ENCODE data around the gene SOX6.

GRCh38 chr11:16195651-16196050, 160.7 kb downstream of the SOX6 start:
- TF ChIP-seq CTCF (IDR thresholded peaks at IDR 0.05) (no peak), POLR2A (IDR thresholded peaks at IDR 0.05) (no peak)

Measured in right lobe of liver (tissue), 4 donors.